SU-DHL-6 (cell line): ENCODE measurements around the gene HNF4A.

ENCODE experiments used
- CTCF ChIP-seq: fragments of 200-600 bp; sonication (generic); IDR thresholded peaks from one replicate; pipeline ENCODE4 v1.5.1; 2017; ENCODE audit warnings: antibody characterized with exemption, mild to moderate bottlenecking, low read length, moderate library complexity; ENCODE audit not compliant: insufficient read depth, poor library complexity, severe bottlenecking
- EZH2phosphoT487 ChIP-seq: fragments of 200-600 bp; sonication (generic), shearing (Covaris generic); conservative IDR thresholded peaks from 2 replicates; pipeline ENCODE4 v1.6.1; 2018; ENCODE audit warnings: mild to moderate bottlenecking, antibody characterized with exemption, low read length, moderate library complexity, mixed read lengths

- no peak for TF ChIP-seq CTCF
- TF ChIP-seq EZH2phosphoT487 = no peak
Measured at GRCh38 chr20:44398335-44398734, 42.8 kb downstream of the HNF4A start.
